H9 (cell line): ENCODE data around the gene RBM33. TPM values are rescaled to one million over a fixed set of nuclear protein-coding genes. Genes with fewer than 3 reads are reported as not detected.

ENCODE experiments used
- DNase-seq: peaks from one replicate; pipeline ENCODE4 v3.0.0-alpha.2; 2017
- H2AFZ ChIP-seq: one replicate; pipeline ENCODE4 v1.6.1; 2013; ENCODE audit warnings: mild to moderate bottlenecking, low read length, control low read depth, moderate library complexity
- H2AK5ac ChIP-seq: 2 replicates; pipeline ENCODE4 v1.6.1; 2013; ENCODE audit warnings: low read length, control low read depth, mixed read lengths; ENCODE audit not compliant: insufficient read length
- H2BK120ac ChIP-seq: one replicate; pipeline ENCODE4 v1.6.1; 2013; ENCODE audit warnings: low read depth, mild to moderate bottlenecking, low read length, control low read depth, inconsistent platforms; ENCODE audit not compliant: poor library complexity, severe bottlenecking
- H2BK12ac ChIP-seq: 2 replicates; pipeline ENCODE4 v1.6.1; 2013; ENCODE audit warnings: low read length, control low read depth, mixed read lengths, low read depth; ENCODE audit not compliant: insufficient read length
- H2BK15ac ChIP-seq: 2 replicates; pipeline ENCODE4 v1.6.1; 2013; ENCODE audit warnings: low read depth, low read length, control low read depth
- H2BK20ac ChIP-seq: one replicate; pipeline ENCODE4 v1.6.1; 2013; ENCODE audit warnings: low read depth, mild to moderate bottlenecking, low read length, control low read depth, inconsistent platforms; ENCODE audit not compliant: poor library complexity, severe bottlenecking
- H2BK5ac ChIP-seq: 2 replicates; pipeline ENCODE4 v1.6.1; 2013; ENCODE audit warnings: low read length, control low read depth, mixed read lengths; ENCODE audit not compliant: insufficient read length
- H3K14ac ChIP-seq: 2 replicates; pipeline ENCODE4 v1.6.1; 2013; ENCODE audit warnings: low read length, control low read depth; ENCODE audit not compliant: insufficient read depth
- H3K18ac ChIP-seq: 2 replicates; pipeline ENCODE4 v1.6.1; 2013; ENCODE audit warnings: low read depth, mild to moderate bottlenecking, mixed read lengths, low read length, control low read depth; ENCODE audit not compliant: insufficient read length
- H3K23ac ChIP-seq: 2 replicates; pipeline ENCODE4 v1.6.1; 2013; ENCODE audit warnings: low read length, control low read depth, mixed read lengths, low read depth; ENCODE audit not compliant: insufficient read length
- H3K23me2 ChIP-seq: 2 replicates; pipeline ENCODE4 v1.6.1; 2013; ENCODE audit warnings: low read depth, mild to moderate bottlenecking, mixed read lengths, low read length, control low read depth; ENCODE audit not compliant: insufficient read length, poor library complexity, severe bottlenecking
- H3K27ac ChIP-seq: 2 replicates; pipeline ENCODE4 v1.5.1; 2013; ENCODE audit warnings: low read length, control low read depth, mixed read lengths, low read depth; ENCODE audit not compliant: insufficient read length
- H3K27me3 ChIP-seq: 2 replicates; pipeline ENCODE4 v1.6.1; 2013; ENCODE audit warnings: low read length, control low read depth, inconsistent platforms; ENCODE audit not compliant: insufficient read depth
- H3K4ac ChIP-seq: 2 replicates; pipeline ENCODE4 v1.6.1; 2013; ENCODE audit warnings: low read depth, mild to moderate bottlenecking, control low read depth, inconsistent platforms, low read length, moderate library complexity
- H3K4me1 ChIP-seq: 2 replicates; pipeline ENCODE4 v1.6.1; 2013; ENCODE audit warnings: low read length, control low read depth, inconsistent platforms; ENCODE audit not compliant: insufficient read depth
- H3K4me2 ChIP-seq: 2 replicates; pipeline ENCODE4 v1.6.1; 2013; ENCODE audit warnings: low read length, control low read depth, mixed read lengths; ENCODE audit not compliant: insufficient read length, insufficient read depth
- H3K56ac ChIP-seq: 2 replicates; pipeline ENCODE4 v1.6.1; 2013; ENCODE audit warnings: low read depth, mild to moderate bottlenecking, mixed read lengths, low read length, control low read depth; ENCODE audit not compliant: insufficient read length
- H3K79me1 ChIP-seq: 2 replicates; pipeline ENCODE4 v1.6.1; 2013; ENCODE audit warnings: low read depth, mild to moderate bottlenecking, moderate library complexity, low read length, control low read depth, inconsistent platforms; ENCODE audit not compliant: insufficient read depth, poor library complexity, severe bottlenecking
- H3K79me2 ChIP-seq: 2 replicates; pipeline ENCODE4 v1.6.1; 2013; ENCODE audit warnings: low read length, control low read depth, inconsistent platforms; ENCODE audit not compliant: insufficient read depth
- H3K9ac ChIP-seq: 2 replicates; pipeline ENCODE4 v1.6.1; 2013; ENCODE audit warnings: low read length, control low read depth, mixed read lengths; ENCODE audit not compliant: insufficient read length; ENCODE audit errors: extremely low read depth
- H3K9me3 ChIP-seq: one replicate; pipeline ENCODE4 v1.6.1; 2013; ENCODE audit warnings: low read depth, low read length, inconsistent platforms; ENCODE audit not compliant: control insufficient read depth
- H3T11ph ChIP-seq: one replicate; pipeline ENCODE4 v1.6.1; 2013; ENCODE audit warnings: mild to moderate bottlenecking, low read length, control low read depth, inconsistent platforms
- H4K20me1 ChIP-seq: one replicate; pipeline ENCODE4 v1.6.1; 2013; ENCODE audit not compliant: control insufficient read depth, insufficient read length, insufficient read depth
- H4K5ac ChIP-seq: 2 replicates; pipeline ENCODE4 v1.6.1; 2013; ENCODE audit warnings: low read depth, mild to moderate bottlenecking, mixed read lengths, low read length, control low read depth; ENCODE audit not compliant: insufficient read length
- H4K8ac ChIP-seq: replicated peaks from 2 replicates; pipeline ENCODE4 v1.6.1; 2013; ENCODE audit warnings: low read length, control low read depth, mixed read lengths, low read depth; ENCODE audit not compliant: insufficient read length
- H4K91ac ChIP-seq: 2 replicates; pipeline ENCODE4 v1.6.1; 2013; ENCODE audit warnings: low read depth, mild to moderate bottlenecking, moderate library complexity, mixed read lengths, low read length, control low read depth; ENCODE audit not compliant: insufficient read length
- H3K27ac Mint-ChIP-seq, 3 experiments: 2 replicates in 2 of 3; 3 replicates in 1 of 3; pipeline ENCODE4 v1.8.0; 2020 to 2021; ENCODE audit warnings: mixed read lengths in 3 of 3, mild to moderate bottlenecking in 1 of 3, moderate library complexity in 1 of 3
- H3K27me3 Mint-ChIP-seq: 2 replicates; pipeline ENCODE4 v1.8.0; 2021; ENCODE audit warnings: low read depth, mild to moderate bottlenecking, moderate library complexity, mixed read lengths
- H3K36me3 Mint-ChIP-seq, 3 experiments: 2 replicates in 2 of 3; 3 replicates in 1 of 3; pipeline ENCODE4 v1.8.0; 2020 to 2021; ENCODE audit warnings: low read depth in 3 of 3, mixed read lengths in 3 of 3; ENCODE audit not compliant: insufficient read depth in 1 of 3
- H3K4me1 Mint-ChIP-seq, 2 experiments: 2 replicates each; pipeline ENCODE4 v1.8.0; 2020; ENCODE audit warnings: mixed read lengths in 2 of 2
- H3K4me3 Mint-ChIP-seq, 2 experiments: 2 replicates in 1 of 2; 3 replicates in 1 of 2; pipeline ENCODE4 v1.8.0; 2020 to 2021; ENCODE audit warnings: mild to moderate bottlenecking in 2 of 2, mixed read lengths in 2 of 2, moderate library complexity in 1 of 2
- H3K9me3 Mint-ChIP-seq, 2 experiments: 2 replicates in 1 of 2; 3 replicates in 1 of 2; pipeline ENCODE4 v1.8.0; 2020; ENCODE audit warnings: mild to moderate bottlenecking in 2 of 2, mixed read lengths in 2 of 2, moderate library complexity in 1 of 2
- WGBS: extraction: QIAGEN DNeasy Blood & Tissue Kit; methylation state at CpG from one replicate; pipeline ENCODE4 v1.1.7; 2013; ENCODE audit warnings: missing lambda C conversion rate, low lambda C conversion rate, mixed read lengths; ENCODE audit not compliant: insufficient read length; ENCODE audit errors: extremely low coverage; 5-methylcytosine and 5-hydroxymethylcytosine counted together
- total RNA-seq: library from RNA; stranded (reverse); gene quantifications from 2 replicates; pipeline ENCODE4 v1.2.1, GENCODE V29; 2021
- TF ChIP-seq, protein P1 (sequence below): fragments of 200-600 bp; sonication (generic); conservative IDR thresholded peaks from 3 replicates; pipeline ENCODE4 v1.8.0; 2021; ENCODE audit warnings: antibody characterized with exemption, mild to moderate bottlenecking

Gene RBM33
- total RNA-seq, 1 experiment from 2014 or later: 71.3 TPM

DNA sequence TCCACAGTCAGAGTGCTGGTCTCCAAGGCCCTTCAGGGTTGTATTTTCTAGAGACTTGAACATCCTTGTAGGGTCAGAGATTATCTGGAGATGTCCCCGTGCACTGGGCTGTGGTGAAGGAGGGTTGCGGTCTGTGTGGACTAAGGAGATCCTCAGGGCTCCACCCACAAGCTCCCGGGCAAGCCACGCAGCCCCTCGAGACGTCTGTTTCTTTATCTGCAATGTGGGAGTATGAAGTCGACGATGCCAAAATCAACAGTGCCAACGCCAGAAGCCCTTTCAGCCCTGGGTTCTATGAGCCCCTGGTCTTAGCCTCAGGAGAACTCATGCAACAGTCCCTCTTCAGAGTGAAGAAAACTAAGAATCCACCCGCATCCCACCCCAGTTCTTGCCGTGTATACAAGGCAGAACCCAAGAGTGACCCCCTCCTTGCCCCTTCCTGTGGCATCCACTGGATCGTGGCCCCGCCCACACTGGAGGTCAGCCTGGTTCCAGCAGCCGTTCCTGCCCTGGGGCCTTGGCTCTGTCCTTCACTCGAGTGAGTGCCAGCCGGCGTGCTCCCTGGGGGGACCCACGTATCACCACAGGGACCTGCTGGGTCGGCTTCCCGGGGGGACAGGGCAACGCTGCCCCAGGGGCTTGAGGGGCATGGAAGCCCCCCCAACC lies 173.8 kb downstream of the RBM33 start:
- no peak overlapping the region for H4K8ac ChIP-seq

More for the DNA sequence above, 173.8 kb downstream of the RBM33 start:
- Histone ChIP-seq H2BK120ac (no peak overlapping the region), H4K91ac (no peak overlapping the region), H3K56ac (no peak overlapping the region), H3K23me2 (peaks cover 3% of the 10 kb centered on the region), H2BK15ac (no peak overlapping the region), H4K5ac (no peak overlapping the region), H3K4me2 (no peak overlapping the region), H2AFZ (no peak overlapping the region), H3K9ac (no peak overlapping the region), H3K27me3 (peaks cover 16% of the 10 kb centered on the region), H2BK5ac (no peak overlapping the region), H3K79me2 (no peaks in the 10 kb centered on the region), H3K9me3 (no peaks in the 10 kb centered on the region), H3K4ac (no peak overlapping the region), H3K18ac (no peak overlapping the region), H3K4me1 (no peaks in the 10 kb centered on the region), H2BK20ac (no peak overlapping the region), H3K14ac (no peak overlapping the region), H3T11ph (no peak overlapping the region), H2BK12ac (no peak overlapping the region), H3K79me1 (no peaks in the 10 kb centered on the region), H4K20me1 (no peaks in the 10 kb centered on the region), H3K23ac (no peak overlapping the region), H2AK5ac (no peak overlapping the region), H3K27ac (no peak overlapping the region)
- Mint-ChIP-seq H3K27me3 (peaks cover 39% of the 10 kb centered on the region), H3K9me3 (no peaks in the 10 kb centered on the region), H3K4me1 (peaks cover 0 to 15% of the 10 kb centered on the region in 2 experiments; a peak in 2 of 4 replicates), H3K4me3 (no peak overlapping the region), H3K27ac (no peak overlapping the region), H3K36me3 (no peaks in the 10 kb centered on the region; a peak in 1 of 7 replicates)
- DNase-seq: no peak
- no CpG with 5 or more reads among the region's 21 CpGs for WGBS
- TF ChIP-seq, protein P1, sequence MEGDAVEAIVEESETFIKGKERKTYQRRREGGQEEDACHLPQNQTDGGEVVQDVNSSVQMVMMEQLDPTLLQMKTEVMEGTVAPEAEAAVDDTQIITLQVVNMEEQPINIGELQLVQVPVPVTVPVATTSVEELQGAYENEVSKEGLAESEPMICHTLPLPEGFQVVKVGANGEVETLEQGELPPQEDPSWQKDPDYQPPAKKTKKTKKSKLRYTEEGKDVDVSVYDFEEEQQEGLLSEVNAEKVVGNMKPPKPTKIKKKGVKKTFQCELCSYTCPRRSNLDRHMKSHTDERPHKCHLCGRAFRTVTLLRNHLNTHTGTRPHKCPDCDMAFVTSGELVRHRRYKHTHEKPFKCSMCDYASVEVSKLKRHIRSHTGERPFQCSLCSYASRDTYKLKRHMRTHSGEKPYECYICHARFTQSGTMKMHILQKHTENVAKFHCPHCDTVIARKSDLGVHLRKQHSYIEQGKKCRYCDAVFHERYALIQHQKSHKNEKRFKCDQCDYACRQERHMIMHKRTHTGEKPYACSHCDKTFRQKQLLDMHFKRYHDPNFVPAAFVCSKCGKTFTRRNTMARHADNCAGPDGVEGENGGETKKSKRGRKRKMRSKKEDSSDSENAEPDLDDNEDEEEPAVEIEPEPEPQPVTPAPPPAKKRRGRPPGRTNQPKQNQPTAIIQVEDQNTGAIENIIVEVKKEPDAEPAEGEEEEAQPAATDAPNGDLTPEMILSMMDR: no peak
